GM23338 (cell line): ENCODE results near the gene ENC1. TPM values are rescaled to one million over a fixed set of nuclear protein-coding genes. Genes with fewer than 3 reads are reported as not detected.

Experiments used
- ATAC-seq: fragments of 200-7000 bp; cut with Tn5 transposase; 3 replicates; pipeline ENCODE4 v1.9.1; 2020
- DNase-seq: peaks from one replicate; pipeline ENCODE4 v3.0.0-alpha.2; 2015; ENCODE audit warnings: low spot score
- H2AFZ ChIP-seq: fragments of 200-600 bp; sonication (generic); 2 replicates; pipeline ENCODE4 v1.8.0; 2016; ENCODE audit warnings: antibody characterized with exemption, mild to moderate bottlenecking, moderate library complexity
- H3F3A ChIP-seq: fragments of 200-600 bp; sonication (generic); replicated peaks from 2 replicates; pipeline ENCODE4 v1.8.0; 2017; ENCODE audit warnings: antibody characterized with exemption, mixed run types, low read depth
- H3K27ac ChIP-seq: fragments of 200-600 bp; sonication (generic); 2 replicates; pipeline ENCODE4 v1.6.1; 2016; ENCODE audit warnings: low read depth
- H3K27me3 ChIP-seq: fragments of 200-600 bp; sonication (generic); 2 replicates; pipeline ENCODE4 v1.8.0; 2016; ENCODE audit warnings: mild to moderate bottlenecking, mixed run types, moderate library complexity; ENCODE audit not compliant: insufficient read depth
- H3K36me3 ChIP-seq: fragments of 200-600 bp; sonication (generic); 2 replicates; pipeline ENCODE4 v1.8.0; 2016; ENCODE audit warnings: mild to moderate bottlenecking; ENCODE audit not compliant: insufficient read depth
- H3K4me1 ChIP-seq: fragments of 200-600 bp; sonication (generic); 2 replicates; pipeline ENCODE4 v1.8.0; 2016; ENCODE audit warnings: mild to moderate bottlenecking, moderate library complexity; ENCODE audit not compliant: insufficient read depth
- H3K4me2 ChIP-seq: fragments of 200-600 bp; sonication (generic); 2 replicates; pipeline ENCODE4 v1.7.1; 2017; ENCODE audit warnings: mixed run types
- H3K4me3 ChIP-seq: fragments of 200-600 bp; sonication (generic); 2 replicates; pipeline ENCODE4 v1.6.1; 2016; ENCODE audit warnings: mixed run types
- H3K79me2 ChIP-seq: fragments of 200-600 bp; sonication (generic); replicated peaks from 2 replicates; pipeline ENCODE4 v1.8.0; 2017; ENCODE audit warnings: mild to moderate bottlenecking; ENCODE audit not compliant: insufficient read depth
- H3K9me2 ChIP-seq: fragments of 200-600 bp; sonication (generic); 2 replicates; pipeline ENCODE4 v1.8.0; 2017; ENCODE audit not compliant: insufficient read depth
- H4K20me1 ChIP-seq: fragments of 200-600 bp; sonication (generic); replicated peaks from 2 replicates; pipeline ENCODE4 v1.8.0; 2017; ENCODE audit warnings: mild to moderate bottlenecking; ENCODE audit not compliant: insufficient read depth
- H3K27ac Mint-ChIP-seq: 2 replicates; pipeline ENCODE4 v1.8.0; 2020; ENCODE audit warnings: inconsistent platforms, mild to moderate bottlenecking, moderate library complexity, mixed read lengths
- H3K27me3 Mint-ChIP-seq: 3 replicates; pipeline ENCODE4 v1.8.0; 2022; ENCODE audit warnings: low read depth, mild to moderate bottlenecking, moderate library complexity, mixed read lengths, inconsistent platforms; ENCODE audit not compliant: insufficient read depth, poor library complexity
- H3K36me3 Mint-ChIP-seq: 3 replicates; pipeline ENCODE4 v1.8.0; 2021; ENCODE audit warnings: low read depth, mild to moderate bottlenecking, inconsistent platforms, moderate library complexity, mixed read lengths
- H3K4me1 Mint-ChIP-seq: 3 replicates; pipeline ENCODE4 v1.8.0; 2020; ENCODE audit warnings: mild to moderate bottlenecking, inconsistent platforms, mixed read lengths
- H3K4me3 Mint-ChIP-seq: 3 replicates; pipeline ENCODE4 v1.8.0; 2021; ENCODE audit warnings: moderate library complexity, mild to moderate bottlenecking, inconsistent platforms, mixed read lengths
- H3K9me3 Mint-ChIP-seq: 3 replicates; pipeline ENCODE4 v1.8.0; 2020; ENCODE audit warnings: moderate library complexity, mild to moderate bottlenecking, inconsistent platforms, mixed read lengths
- CREB1 ChIP-seq: fragments of 250-450 bp; sonication (Bioruptor Pico); IDR thresholded peaks from 2 replicates; pipeline ENCODE4 v1.5.0; 2020; ENCODE audit warnings: low read depth, mild to moderate bottlenecking, moderate library complexity
- EZH2phosphoT487 ChIP-seq: fragments of 200-600 bp; sonication (generic); IDR thresholded peaks from one replicate; pipeline ENCODE4 v1.8.1; 2018; ENCODE audit warnings: antibody characterized with exemption; ENCODE audit not compliant: unreplicated experiment
- JUNB ChIP-seq: IDR thresholded peaks from one replicate; pipeline ENCODE4 v1.6.1; 2016; ENCODE audit warnings: antibody characterized with exemption; ENCODE audit not compliant: unreplicated experiment
- NANOG ChIP-seq: IDR thresholded peaks from 2 replicates; pipeline ENCODE4 v1.6.1; 2016; ENCODE audit warnings: antibody characterized with exemption, borderline replicate concordance
- POLR2AphosphoS5 ChIP-seq: IDR thresholded peaks from 2 replicates; pipeline ENCODE4 v1.6.1; 2016; ENCODE audit warnings: antibody characterized with exemption, low read depth
- STAT1 ChIP-seq: IDR thresholded peaks from one replicate; pipeline ENCODE4 v1.6.1; 2016; ENCODE audit warnings: antibody characterized with exemption; ENCODE audit not compliant: unreplicated experiment
- ZNF114 ChIP-seq: fragments of 250-450 bp; sonication (Bioruptor Pico); IDR thresholded peaks from 2 replicates; pipeline ENCODE4 v1.5.0; 2020; ENCODE audit warnings: mild to moderate bottlenecking, moderate library complexity
- ZNF331 ChIP-seq: fragments of 250-450 bp; sonication (Bioruptor Pico); IDR thresholded peaks from 2 replicates; pipeline ENCODE4 v1.5.0; 2020; ENCODE audit warnings: low read depth, mild to moderate bottlenecking, moderate library complexity
- polyA plus RNA-seq: library from polyadenylated mRNA; unstranded; fragments of >200 nt; fragmentation: Nextera tagmentation; extraction: Ambion mirVana; gene quantifications from 2 replicates; pipeline ENCODE4 v1.2.1, GENCODE V29; 2016
- total RNA-seq: library from RNA; depleted of rRNA; stranded (reverse); fragments of >200 nt; shearing (Covaris generic); gene quantifications from 2 replicates; pipeline ENCODE4 v1.2.3, GENCODE V29; 2014
- TF ChIP-seq, protein P1 (sequence below), 2 experiments: fragments of 200-600 bp in 1 of 2; sonication (generic) in 1 of 2; conservative IDR thresholded peaks; 2 replicates each; pipeline versions ENCODE4 v1.5.1 to v1.6.1; 2016 to 2017; ENCODE audit warnings: antibody characterized with exemption in 2 of 2, low read depth in 2 of 2, mild to moderate bottlenecking in 2 of 2, moderate library complexity in 1 of 2
- TF ChIP-seq, protein P2 (sequence below): IDR thresholded peaks from one replicate; pipeline ENCODE4 v1.6.1; 2018; ENCODE audit warnings: antibody characterized with exemption; ENCODE audit not compliant: unreplicated experiment
- TF ChIP-seq, protein P3 (sequence below): IDR thresholded peaks from 2 replicates; pipeline ENCODE4 v1.6.1; 2016; ENCODE audit warnings: antibody characterized with exemption

The ENC1 gene
- total and polyA plus RNA-seq, 2 experiments from 2014 or later, result 8.2 to 27.9 TPM

DNA sequence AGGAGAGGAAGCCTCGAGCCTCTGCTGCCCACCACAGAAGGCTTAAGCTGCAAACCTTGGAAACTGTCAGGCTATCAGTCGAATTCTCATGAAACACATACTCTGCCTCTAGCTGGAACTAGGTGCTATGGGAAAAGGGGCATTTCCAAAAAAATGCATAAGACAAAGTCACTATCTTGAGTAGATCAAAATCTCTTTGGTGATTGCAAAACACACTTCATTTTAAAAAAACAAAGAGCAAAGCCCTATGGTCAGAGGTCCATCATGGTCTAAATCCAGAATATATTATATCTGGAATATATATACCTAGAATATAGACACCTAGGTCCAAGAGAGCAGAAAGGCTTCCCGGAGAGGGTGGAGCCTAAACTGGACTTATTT, 59.8 kb downstream of the ENC1 start (continued):
- TF ChIP-seq, protein P1, sequence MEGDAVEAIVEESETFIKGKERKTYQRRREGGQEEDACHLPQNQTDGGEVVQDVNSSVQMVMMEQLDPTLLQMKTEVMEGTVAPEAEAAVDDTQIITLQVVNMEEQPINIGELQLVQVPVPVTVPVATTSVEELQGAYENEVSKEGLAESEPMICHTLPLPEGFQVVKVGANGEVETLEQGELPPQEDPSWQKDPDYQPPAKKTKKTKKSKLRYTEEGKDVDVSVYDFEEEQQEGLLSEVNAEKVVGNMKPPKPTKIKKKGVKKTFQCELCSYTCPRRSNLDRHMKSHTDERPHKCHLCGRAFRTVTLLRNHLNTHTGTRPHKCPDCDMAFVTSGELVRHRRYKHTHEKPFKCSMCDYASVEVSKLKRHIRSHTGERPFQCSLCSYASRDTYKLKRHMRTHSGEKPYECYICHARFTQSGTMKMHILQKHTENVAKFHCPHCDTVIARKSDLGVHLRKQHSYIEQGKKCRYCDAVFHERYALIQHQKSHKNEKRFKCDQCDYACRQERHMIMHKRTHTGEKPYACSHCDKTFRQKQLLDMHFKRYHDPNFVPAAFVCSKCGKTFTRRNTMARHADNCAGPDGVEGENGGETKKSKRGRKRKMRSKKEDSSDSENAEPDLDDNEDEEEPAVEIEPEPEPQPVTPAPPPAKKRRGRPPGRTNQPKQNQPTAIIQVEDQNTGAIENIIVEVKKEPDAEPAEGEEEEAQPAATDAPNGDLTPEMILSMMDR (conservative IDR thresholded peaks at IDR 0.05; ENCODE audit: low read depth in 2 of 2), result no peak
- TF ChIP-seq ZNF114 (CRISPR knock-in tag), result no peak
- TF ChIP-seq, protein P2, sequence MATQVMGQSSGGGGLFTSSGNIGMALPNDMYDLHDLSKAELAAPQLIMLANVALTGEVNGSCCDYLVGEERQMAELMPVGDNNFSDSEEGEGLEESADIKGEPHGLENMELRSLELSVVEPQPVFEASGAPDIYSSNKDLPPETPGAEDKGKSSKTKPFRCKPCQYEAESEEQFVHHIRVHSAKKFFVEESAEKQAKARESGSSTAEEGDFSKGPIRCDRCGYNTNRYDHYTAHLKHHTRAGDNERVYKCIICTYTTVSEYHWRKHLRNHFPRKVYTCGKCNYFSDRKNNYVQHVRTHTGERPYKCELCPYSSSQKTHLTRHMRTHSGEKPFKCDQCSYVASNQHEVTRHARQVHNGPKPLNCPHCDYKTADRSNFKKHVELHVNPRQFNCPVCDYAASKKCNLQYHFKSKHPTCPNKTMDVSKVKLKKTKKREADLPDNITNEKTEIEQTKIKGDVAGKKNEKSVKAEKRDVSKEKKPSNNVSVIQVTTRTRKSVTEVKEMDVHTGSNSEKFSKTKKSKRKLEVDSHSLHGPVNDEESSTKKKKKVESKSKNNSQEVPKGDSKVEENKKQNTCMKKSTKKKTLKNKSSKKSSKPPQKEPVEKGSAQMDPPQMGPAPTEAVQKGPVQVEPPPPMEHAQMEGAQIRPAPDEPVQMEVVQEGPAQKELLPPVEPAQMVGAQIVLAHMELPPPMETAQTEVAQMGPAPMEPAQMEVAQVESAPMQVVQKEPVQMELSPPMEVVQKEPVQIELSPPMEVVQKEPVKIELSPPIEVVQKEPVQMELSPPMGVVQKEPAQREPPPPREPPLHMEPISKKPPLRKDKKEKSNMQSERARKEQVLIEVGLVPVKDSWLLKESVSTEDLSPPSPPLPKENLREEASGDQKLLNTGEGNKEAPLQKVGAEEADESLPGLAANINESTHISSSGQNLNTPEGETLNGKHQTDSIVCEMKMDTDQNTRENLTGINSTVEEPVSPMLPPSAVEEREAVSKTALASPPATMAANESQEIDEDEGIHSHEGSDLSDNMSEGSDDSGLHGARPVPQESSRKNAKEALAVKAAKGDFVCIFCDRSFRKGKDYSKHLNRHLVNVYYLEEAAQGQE, result no peak
- no peak for TF ChIP-seq ZNF331
- no peak for TF ChIP-seq JUNB
- no peak for TF ChIP-seq EZH2phosphoT487

DNA sequence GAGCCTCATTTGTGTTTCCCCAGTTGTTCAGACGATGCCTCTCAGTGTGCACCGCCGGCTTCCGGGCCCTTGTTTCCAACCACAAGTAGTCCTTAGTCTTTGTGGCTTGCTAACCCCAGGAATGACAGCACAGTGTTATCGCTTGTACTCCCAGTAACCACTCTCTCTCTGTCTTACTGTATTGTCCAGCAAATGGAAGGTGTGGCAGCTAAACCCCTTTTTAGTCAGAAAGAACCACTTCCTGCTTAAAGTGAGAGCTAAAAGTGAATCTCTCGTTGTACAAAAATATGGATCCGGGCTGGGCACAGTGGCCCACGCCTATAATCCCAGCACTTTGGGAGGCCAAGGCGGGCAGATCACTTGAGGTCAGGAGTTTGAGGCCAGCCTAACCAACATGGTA, 61.3 kb downstream of the ENC1 start:
- no peaks in the 10 kb centered on the region; the same call in 2 of the 3 replicates for H3K4me1 Mint-ChIP-seq
- no peaks in the 10 kb centered on the region for H3K9me3 Mint-ChIP-seq
- Histone ChIP-seq H4K20me1 (no peaks in the 10 kb centered on the region), H2AFZ (no peak overlapping the region), H3K4me3 (no peak overlapping the region), H3F3A (no peaks in the 10 kb centered on the region), H3K27ac (no peak overlapping the region), H3K4me1 (no peaks in the 10 kb centered on the region), H3K79me2 (no peaks in the 10 kb centered on the region), H3K36me3 (no peaks in the 10 kb centered on the region), H3K27me3 (no peaks in the 10 kb centered on the region), H3K4me2 (no peak overlapping the region), H3K9me2 (0 out of 2 replicates have a peak, but pooled peaks cover 4% of the 10 kb centered on the region)
- H3K4me3 Mint-ChIP-seq, result no peak overlapping the region
- H3K27me3 Mint-ChIP-seq, result peaks cover 5% of the 10 kb centered on the region
- no peak for ATAC-seq
- no peak for DNase-seq
- no peaks in the 10 kb centered on the region for H3K36me3 Mint-ChIP-seq
- no peak overlapping the region for H3K27ac Mint-ChIP-seq
- TF ChIP-seq CREB1 (CRISPR knock-in tag), result no peak
- TF ChIP-seq, protein P1 (conservative IDR thresholded peaks at IDR 0.05; ENCODE audit: low read depth in 2 of 2), result no peak
- TF ChIP-seq NANOG, result no peak
- TF ChIP-seq STAT1, result no peak
- no peak for TF ChIP-seq ZNF114 (CRISPR knock-in tag)
- TF ChIP-seq, protein P3, sequence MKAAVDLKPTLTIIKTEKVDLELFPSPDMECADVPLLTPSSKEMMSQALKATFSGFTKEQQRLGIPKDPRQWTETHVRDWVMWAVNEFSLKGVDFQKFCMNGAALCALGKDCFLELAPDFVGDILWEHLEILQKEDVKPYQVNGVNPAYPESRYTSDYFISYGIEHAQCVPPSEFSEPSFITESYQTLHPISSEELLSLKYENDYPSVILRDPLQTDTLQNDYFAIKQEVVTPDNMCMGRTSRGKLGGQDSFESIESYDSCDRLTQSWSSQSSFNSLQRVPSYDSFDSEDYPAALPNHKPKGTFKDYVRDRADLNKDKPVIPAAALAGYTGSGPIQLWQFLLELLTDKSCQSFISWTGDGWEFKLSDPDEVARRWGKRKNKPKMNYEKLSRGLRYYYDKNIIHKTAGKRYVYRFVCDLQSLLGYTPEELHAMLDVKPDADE, result no peak
- no peak for TF ChIP-seq POLR2AphosphoS5
- TF ChIP-seq, protein P2, result no peak
